K562 (cell line): ENCODE measurements around the gene EML1. TPM values are rescaled to one million over a fixed set of nuclear protein-coding genes. Genes with fewer than 3 reads are reported as not detected.

Experiments used
- ATAC-seq: fragments of 200-7000 bp; cut with Tn5 transposase; 3 replicates; pipeline ENCODE4 v1.9.1; 2020; ENCODE audit warnings: moderate library complexity
- BruUV-seq: library from RNA; stranded (reverse); fragments of 400-500 nt; replicated peaks from 2 replicates; lab custom pipeline; 2021; lab: Mats Ljungman, UMichigan
- CTCF ChIA-PET: fragments of 300-600 bp; formaldehyde crosslinking; extraction: SDS; loops from one replicate; lab custom pipeline; 2021; ENCODE audit warnings: low intra/inter-chr PET ratio; lab: Yijun Ruan, JAX
- POLR2A ChIA-PET: fragments of 300-600, 350-650 bp; sonication (Branson Sonifier 250); formaldehyde crosslinking; extraction: SDS; loops from one replicate; lab custom pipeline; 2021; ENCODE audit warnings: antibody characterized with exemption, inconsistent platforms; lab: Yijun Ruan, JAX
- DNase-seq, 4 experiments: peaks; one replicate each; pipeline versions ENCODE4 v3.0.0 to v3.0.0-alpha.2; 2011 to 2018; ENCODE audit warnings: low spot score in 3 of 4, mixed read lengths in 3 of 4; ENCODE audit errors: extremely low read depth in 1 of 4
- FAIRE-seq: peaks from 2 replicates; lab custom pipeline; 2011; peaks lifted over from hg19 to GRCh38; lab: Jason Lieb, UNC
- H2AFZ ChIP-seq: 2 replicates; pipeline ENCODE4 v1.6.0; 2011; ENCODE audit warnings: low read depth, low read length, control low read depth, inconsistent platforms
- H3K27ac ChIP-seq: fragments of 200-600 bp; 3 replicates; pipeline ENCODE4 v1.8.0; 2011; ENCODE audit warnings: low read depth, mild to moderate bottlenecking, control low read depth, inconsistent platforms, low read length, moderate library complexity, mixed read lengths; ENCODE audit errors: extremely low read depth
- H3K27me3 ChIP-seq, 2 experiments: fragments of 300-600 bp in 1 of 2; 2 replicates in 1 of 2; 3 replicates in 1 of 2; pipeline versions ENCODE4 v1.6.0 to v1.8.0; 2011; ENCODE audit warnings: inconsistent platforms in 2 of 2, low read length in 2 of 2, mild to moderate bottlenecking in 1 of 2, mixed read lengths in 1 of 2, moderate library complexity in 1 of 2; ENCODE audit not compliant: control insufficient read depth in 2 of 2, insufficient read depth in 2 of 2
- H3K36me3 ChIP-seq: fragments of 300-600 bp; 3 replicates; pipeline ENCODE4 v1.8.0; 2011; ENCODE audit warnings: mild to moderate bottlenecking, low read length, inconsistent platforms; ENCODE audit not compliant: control insufficient read depth, insufficient read depth
- H3K4me1 ChIP-seq, 2 experiments: fragments of 200-600 bp in 1 of 2; replicated peaks in 1 of 2; 2 replicates in 1 of 2; 3 replicates in 1 of 2; pipeline versions ENCODE4 v1.5.1 to v1.8.0; 2011; ENCODE audit warnings: inconsistent platforms in 2 of 2, low read length in 2 of 2, mild to moderate bottlenecking in 1 of 2, mixed read lengths in 1 of 2, moderate library complexity in 1 of 2; ENCODE audit not compliant: control insufficient read depth in 2 of 2, insufficient read depth in 2 of 2
- H3K4me2 ChIP-seq: 2 replicates; pipeline ENCODE4 v1.6.1; 2011; ENCODE audit warnings: low read length, control low read depth, inconsistent platforms, mixed read lengths; ENCODE audit not compliant: insufficient read depth
- H3K4me3 ChIP-seq: fragments of 200-600 bp; sonication (generic), shearing (Covaris generic); 2 replicates; pipeline ENCODE4 v1.5.1; 2016; ENCODE audit warnings: control low read depth, inconsistent platforms
- H3K79me2 ChIP-seq: fragments of 200-600 bp; 3 replicates; pipeline ENCODE4 v1.8.0; 2011; ENCODE audit warnings: low read length, inconsistent platforms; ENCODE audit not compliant: control insufficient read depth, insufficient read depth
- H3K9ac ChIP-seq, 2 experiments: 2 replicates each; pipeline versions ENCODE4 v1.6.0 to v1.6.1; 2011; ENCODE audit warnings: low read depth in 2 of 2, low read length in 2 of 2, control low read depth in 1 of 2, inconsistent platforms in 1 of 2, mild to moderate bottlenecking in 1 of 2, mixed read lengths in 1 of 2; ENCODE audit not compliant: insufficient read depth in 1 of 2
- H3K9me1 ChIP-seq: one replicate; pipeline ENCODE4 v1.6.0; 2011; ENCODE audit warnings: inconsistent platforms, mild to moderate bottlenecking, low read length, moderate library complexity; ENCODE audit not compliant: control insufficient read depth, insufficient read depth
- H3K9me3 ChIP-seq: replicated peaks from 2 replicates; pipeline ENCODE4 v1.5.1; 2011; ENCODE audit warnings: low read depth, low read length, inconsistent platforms; ENCODE audit not compliant: control insufficient read depth, insufficient read depth
- H4K20me1 ChIP-seq: replicated peaks from 2 replicates; pipeline ENCODE4 v1.6.1; 2011; ENCODE audit warnings: low read length, inconsistent platforms, mixed read lengths; ENCODE audit not compliant: control insufficient read depth, insufficient read depth
- CBX2 ChIP-seq: fragments of 200-600 bp; sonication (generic); IDR thresholded peaks from one replicate; pipeline ENCODE4 v1.6.1; 2012; ENCODE audit warnings: mild to moderate bottlenecking, low read length, inconsistent platforms; ENCODE audit not compliant: insufficient read depth, poor library complexity, severe bottlenecking
- CBX8 ChIP-seq: fragments of 200-600 bp; sonication (generic); IDR thresholded peaks from 2 replicates; pipeline ENCODE4 v1.6.1; 2012; ENCODE audit warnings: borderline replicate concordance, mixed run types, low read depth, mild to moderate bottlenecking, moderate library complexity, mixed read lengths, low read length, control low read depth, inconsistent platforms; ENCODE audit not compliant: poor library complexity, severe bottlenecking; ENCODE audit errors: extremely low read depth
- PATZ1 ChIP-seq: fragments of 250-450 bp; sonication (Bioruptor Pico); IDR thresholded peaks from 2 replicates; pipeline ENCODE4 v1.5.0; 2020; ENCODE audit warnings: mild to moderate bottlenecking, borderline replicate concordance
- PRDM10 ChIP-seq: fragments of 450-650 bp; IDR thresholded peaks from 2 replicates; pipeline ENCODE4 v1.6.1; 2018; ENCODE audit not compliant: partially characterized antibody
- RBM15 ChIP-seq: fragments of 200-400 bp; formaldehyde crosslinking; IDR thresholded peaks from 2 replicates; pipeline ENCODE4 v1.6.1; 2018; ENCODE audit warnings: mild to moderate bottlenecking, low read length, moderate library complexity; ENCODE audit not compliant: insufficient read depth
- ZBTB8A ChIP-seq: fragments of 450-650 bp; IDR thresholded peaks from 2 replicates; pipeline ENCODE4 v1.6.1; 2018; ENCODE audit warnings: mild to moderate bottlenecking, moderate library complexity; ENCODE audit not compliant: partially characterized antibody
- WGBS: fragments of 100-300 bp; shearing (Covaris generic); methylation state at CpG from one replicate; pipeline ENCODE4 v1.1.6; 2016; ENCODE audit warnings: low coverage, mixed read lengths; ENCODE audit not compliant: insufficient coverage; ENCODE audit errors: missing lambda C conversion rate; 5-methylcytosine and 5-hydroxymethylcytosine counted together
- in situ Hi-C: fragments of 300-500 bp; cut with MboI; formaldehyde crosslinking; loops from 4 replicates; pipeline ENCODE4 v1.15.0; 2018; ENCODE audit warnings: inconsistent platforms, mixed read lengths
- intact Hi-C: fragments of 100-400 bp; cut with micrococcal nuclease; formaldehyde crosslinking; loops from 2 replicates; pipeline ENCODE4 v1.14.2; 2022
- polyA plus RNA-seq, 8 experiments: library from polyadenylated mRNA; depleted of rRNA in 4 of 8; stranded (reverse) in 5 of 8; unstranded in 3 of 8; fragments of >200 nt; fragmentation: Nextera tagmentation in 2 of 8; fragmentation: Illumina TruSeq in 1 of 8; extraction: Ambion mirVana in 2 of 8; extraction: Trizol in 1 of 8; gene quantifications; 2 replicates each; pipeline versions ENCODE4 v1.2.1 to v1.2.3, GENCODE V29; 2011 to 2014; ENCODE audit warnings: inconsistent platforms in 1 of 8, missing spikeins in 1 of 8
- total RNA-seq, 7 experiments: library from RNA; depleted of rRNA in 6 of 7; stranded (reverse); fragments of >200 nt in 6 of 7; fragmentation: Illumina TruSeq in 2 of 7; extraction: Trizol in 2 of 7; gene quantifications; 2 replicates each; pipeline versions ENCODE4 v1.2.1 to v1.2.3, GENCODE V29; 2011 to 2021; ENCODE audit warnings: low replicate concordance in 1 of 7

EML1 gene
- total and polyA plus RNA-seq, 9 of the 15 experiments (the other 6 are each of a cell fraction or from before 2014, with no cell fraction given): 0.01 to 0.35 (median 0.07) TPM; not detected in 2

- TF ChIP-seq RBM15 (no peak), PATZ1 (CRISPR knock-in tag) (no peak), ZBTB8A (no peak), CBX8 (peak; percentile 82)
Measured at GRCh38 chr14:99794151-99794780, 1.1 kb downstream of the EML1 start (continued).

- intact Hi-C loops: loop anchor here (10.0 kb wide), 1 partner anchor 80 kb away; no protein-coding TSS in a partner anchor
Measured at GRCh38 chr14:99795046-99795445, 1.8 kb downstream of the EML1 start.

More at GRCh38 chr14:99795046-99795445, 1.8 kb downstream of the EML1 start:
- CTCF ChIA-PET: no interaction called here
- POLR2A ChIA-PET: interaction anchor here (1.4 kb wide), 2 partner anchors 17 to 20 kb away, joined by 3 to 4 read pairs; no protein-coding TSS in a partner anchor
- H3K36me3 ChIP-seq: no peaks in the 10 kb centered on the region
- no peak overlapping the region for H2AFZ ChIP-seq
- H3K27ac ChIP-seq: no peak overlapping the region
- no peak for FAIRE-seq
- H3K9ac ChIP-seq: no peak overlapping the region
- H3K4me2 ChIP-seq: no peak overlapping the region
- no peaks in the 10 kb centered on the region for H3K79me2 ChIP-seq
- H3K27me3 ChIP-seq: peaks cover 3 to 4% of the 10 kb centered on the region in 2 experiments; a peak in 3 of 5 replicates
- ATAC-seq: no peak
- no TSS peak for BruUV-seq
- no peak overlapping the region for H3K4me3 ChIP-seq
- H4K20me1 ChIP-seq: no peaks in the 10 kb centered on the region
- DNase-seq: no peak
- 5% methylated on average over 4 of the region's 4 CpGs for WGBS
- no peaks in the 10 kb centered on the region for H3K9me3 ChIP-seq
- H3K9me1 ChIP-seq: no peaks in the 10 kb centered on the region
- in situ Hi-C loops: no loop called here
- peaks cover 0 to 14% of the 10 kb centered on the region in 2 experiments; a peak in 3 of 5 replicates for H3K4me1 ChIP-seq
- peak; percentile 90 for TF ChIP-seq CBX2
- TF ChIP-seq PRDM10: no peak
- peak; percentile 87 for TF ChIP-seq CBX8
